H1 (cell line): ENCODE results near the gene HEBP2. TPM values are rescaled to one million over a fixed set of nuclear protein-coding genes. Genes with fewer than 3 reads are reported as not detected.

ENCODE experiments used
- CTCF ChIA-PET: fragments of 300-600 bp; sonication (Branson Sonifier 250); formaldehyde crosslinking; loops from one replicate; lab custom pipeline; 2021; ENCODE audit not compliant: partially characterized antibody; lab: Charles Lee
- POLR2A ChIA-PET: fragments of 300-600 bp; sonication (Branson Sonifier 250); formaldehyde crosslinking; loops from one replicate; lab custom pipeline; 2021; ENCODE audit warnings: inconsistent platforms; ENCODE audit not compliant: partially characterized antibody; lab: Charles Lee
- DNase-seq, 2 experiments: peaks; one replicate each; pipeline versions ENCODE4 v3.0.0 to v3.0.0-alpha.2; 2010 to 2022; ENCODE audit warnings: low spot score in 2 of 2, low read depth in 1 of 2, mixed read lengths in 1 of 2
- FAIRE-seq: peaks from 2 replicates; lab custom pipeline; 2011; peaks lifted over from hg19 to GRCh38; lab: Jason Lieb, UNC
- H2AFZ ChIP-seq: 2 replicates; pipeline ENCODE4 v1.8.1; 2012; ENCODE audit warnings: low read length, inconsistent platforms
- H2AK5ac ChIP-seq: 2 replicates; pipeline ENCODE4 v1.6.1; 2013; ENCODE audit warnings: low read depth, low read length
- H2BK120ac ChIP-seq: replicated peaks from 2 replicates; pipeline ENCODE3; 2013; ENCODE audit warnings: low read depth, low read length, inconsistent platforms
- H2BK12ac ChIP-seq: 2 replicates; pipeline ENCODE4 v1.6.1; 2013; ENCODE audit warnings: low read depth, low read length
- H2BK15ac ChIP-seq: 2 replicates; pipeline ENCODE4 v1.6.1; 2013; ENCODE audit warnings: low read length
- H2BK20ac ChIP-seq: 2 replicates; pipeline ENCODE4 v1.6.1; 2013; ENCODE audit warnings: low read length
- H2BK5ac ChIP-seq: 2 replicates; pipeline ENCODE4 v1.6.1; 2013; ENCODE audit warnings: low read depth, low read length
- H3K14ac ChIP-seq: 2 replicates; pipeline ENCODE4 v1.6.1; 2013; ENCODE audit warnings: inconsistent platforms; ENCODE audit not compliant: insufficient read length
- H3K18ac ChIP-seq: 2 replicates; pipeline ENCODE4 v1.6.1; 2013; ENCODE audit warnings: low read length; ENCODE audit errors: extremely low read depth
- H3K23ac ChIP-seq: 2 replicates; pipeline ENCODE4 v1.6.1; 2013; ENCODE audit warnings: inconsistent platforms; ENCODE audit not compliant: insufficient read length
- H3K23me2 ChIP-seq: 2 replicates; pipeline ENCODE4 v1.6.1; 2013; ENCODE audit warnings: low read depth, low read length
- H3K27ac ChIP-seq: 2 replicates; pipeline ENCODE4 v1.6.1; 2011; ENCODE audit warnings: low read depth, low read length, inconsistent platforms
- H3K27me3 ChIP-seq, 4 experiments: replicated peaks in 1 of 4; 1 replicate in 1 of 4; 2 replicates in 3 of 4; pipeline versions ENCODE4 v1.6.1 to v1.8.1; 2011 to 2013; ENCODE audit warnings: low read length in 3 of 4, mild to moderate bottlenecking in 3 of 4, inconsistent platforms in 2 of 4, mixed read lengths in 2 of 4, moderate library complexity in 1 of 4; ENCODE audit not compliant: control insufficient read depth in 3 of 4, insufficient read depth in 3 of 4; ENCODE audit errors: extremely low read depth in 1 of 4
- H3K36me3 ChIP-seq, 4 experiments: 2 replicates each; pipeline versions ENCODE4 v1.6.1 to v1.8.1; 2011 to 2013; ENCODE audit warnings: mild to moderate bottlenecking in 4 of 4, low read length in 3 of 4, moderate library complexity in 2 of 4, control low read depth in 1 of 4, inconsistent platforms in 1 of 4; ENCODE audit not compliant: insufficient read depth in 4 of 4, control insufficient read depth in 2 of 4
- H3K4ac ChIP-seq: replicated peaks from 2 replicates; pipeline ENCODE3; 2013; ENCODE audit warnings: low read length, low read depth, mixed read lengths, inconsistent platforms; ENCODE audit not compliant: insufficient read length
- H3K4me1 ChIP-seq, 4 experiments: replicated peaks in 1 of 4; 1 replicate in 1 of 4; 2 replicates in 3 of 4; pipeline versions ENCODE4 v1.6.1 to v1.8.1; 2011 to 2013; ENCODE audit warnings: low read length in 3 of 4, inconsistent platforms in 2 of 4, mixed read lengths in 1 of 4; ENCODE audit not compliant: insufficient read depth in 4 of 4, control insufficient read depth in 3 of 4
- H3K4me2 ChIP-seq, 2 experiments: 2 replicates each; pipeline versions ENCODE4 v1.6.1 to v1.8.1; 2011 to 2013; ENCODE audit warnings: low read depth in 2 of 2, low read length in 2 of 2, control low read depth in 1 of 2, inconsistent platforms in 1 of 2, mild to moderate bottlenecking in 1 of 2; ENCODE audit not compliant: insufficient read depth in 1 of 2
- H3K4me3 ChIP-seq, 4 experiments: fragments of 200-600, 300-600 bp in 1 of 4; sonication (generic), shearing (Covaris generic), sonication (Bioruptor Twin) in 1 of 4; 2 replicates each; pipeline versions ENCODE4 v1.5.1 to v1.8.1; 2011 to 2016; ENCODE audit warnings: low read length in 4 of 4, low read depth in 3 of 4, control low read depth in 2 of 4, inconsistent platforms in 2 of 4, mild to moderate bottlenecking in 2 of 4, mixed read lengths in 1 of 4, moderate library complexity in 1 of 4; ENCODE audit not compliant: insufficient read depth in 2 of 4; ENCODE audit errors: extremely low read depth in 1 of 4
- H3K56ac ChIP-seq: replicated peaks from 2 replicates; pipeline ENCODE3; 2013; ENCODE audit warnings: low read depth, mild to moderate bottlenecking, mixed read lengths, low read length, inconsistent platforms; ENCODE audit not compliant: insufficient read length
- H3K79me1 ChIP-seq: 2 replicates; pipeline ENCODE4 v1.6.1; 2013; ENCODE audit warnings: low read depth, low read length, control low read depth
- H3K79me2 ChIP-seq, 2 experiments: 2 replicates each; pipeline versions ENCODE4 v1.6.1 to v1.8.1; 2012 to 2013; ENCODE audit warnings: low read length in 2 of 2, mild to moderate bottlenecking in 2 of 2, inconsistent platforms in 1 of 2; ENCODE audit not compliant: insufficient read depth in 2 of 2, control insufficient read depth in 1 of 2
- H3K9ac ChIP-seq, 4 experiments: replicated peaks in 1 of 4; 1 replicate in 1 of 4; 2 replicates in 3 of 4; pipeline versions ENCODE4 v1.6.1 to v1.8.1; 2011 to 2013; ENCODE audit warnings: low read depth in 3 of 4, low read length in 3 of 4, control low read depth in 2 of 4, mild to moderate bottlenecking in 2 of 4, moderate library complexity in 2 of 4, inconsistent platforms in 1 of 4; ENCODE audit errors: extremely low read depth in 1 of 4
- H3K9me3 ChIP-seq, 2 experiments: 2 replicates each; pipeline versions ENCODE4 v1.6.1 to v1.8.1; 2012 to 2013; ENCODE audit warnings: mild to moderate bottlenecking in 2 of 2, moderate library complexity in 2 of 2, control low read depth in 1 of 2, inconsistent platforms in 1 of 2, low read depth in 1 of 2, low read length in 1 of 2, mixed read lengths in 1 of 2; ENCODE audit not compliant: insufficient read depth in 2 of 2
- H4K20me1 ChIP-seq, 2 experiments: replicated peaks in 1 of 2; 2 replicates each; pipeline versions ENCODE3 to v1.8.1; 2011 to 2013; ENCODE audit warnings: inconsistent platforms in 2 of 2, low read length in 2 of 2, mild to moderate bottlenecking in 1 of 2; ENCODE audit not compliant: insufficient read depth in 2 of 2, control insufficient read depth in 1 of 2
- H4K5ac ChIP-seq: 2 replicates; pipeline ENCODE4 v1.6.1; 2013; ENCODE audit warnings: low read length, low read depth, mixed read lengths, inconsistent platforms; ENCODE audit not compliant: insufficient read length
- H4K8ac ChIP-seq: 2 replicates; pipeline ENCODE4 v1.8.0; 2013; ENCODE audit warnings: mild to moderate bottlenecking, moderate library complexity, low read length, inconsistent platforms; ENCODE audit not compliant: insufficient read depth; ENCODE audit errors: extremely low read depth
- H4K91ac ChIP-seq: replicated peaks from 2 replicates; pipeline ENCODE3; 2013; ENCODE audit warnings: low read length, mixed read lengths, inconsistent platforms; ENCODE audit not compliant: insufficient read length
- CTCF ChIP-seq, 3 experiments: IDR thresholded peaks; 1 replicate in 2 of 3; 2 replicates in 1 of 3; pipeline versions ENCODE4 v1.5.1 to v1.6.1; 2011; ENCODE audit warnings: low read length in 3 of 3, mild to moderate bottlenecking in 3 of 3, inconsistent platforms in 2 of 3, low read depth in 1 of 3, moderate library complexity in 1 of 3; ENCODE audit not compliant: insufficient read depth in 1 of 3; ENCODE audit errors: control extremely low read depth in 1 of 3
- EZH2 ChIP-seq: fragments of 200-600 bp; sonication (generic); IDR thresholded peaks from 2 replicates; pipeline ENCODE4 v1.7.1; 2012; ENCODE audit warnings: low read depth, mild to moderate bottlenecking, moderate library complexity, low read length, inconsistent platforms; ENCODE audit not compliant: severe bottlenecking
- RBBP5 ChIP-seq: IDR thresholded peaks from 2 replicates; pipeline ENCODE4 v1.7.1; 2012; ENCODE audit warnings: low read depth, mild to moderate bottlenecking, inconsistent platforms, low read length, moderate library complexity, borderline replicate concordance
- WGBS, 2 experiments: shearing (Covaris generic) in 1 of 2; methylation state at CpG; one replicate each; pipeline versions ENCODE4 v1.1.6 to v1.1.7; 2013 to 2015; ENCODE audit warnings: low lambda C conversion rate in 2 of 2, mixed read lengths in 2 of 2, inconsistent platforms in 1 of 2, low coverage in 1 of 2, missing lambda C conversion rate in 1 of 2; ENCODE audit not compliant: insufficient replicate concordance in 2 of 2, insufficient coverage in 1 of 2, insufficient read length in 1 of 2; ENCODE audit errors: extremely low coverage in 1 of 2, missing lambda C conversion rate in 1 of 2; 5-methylcytosine and 5-hydroxymethylcytosine counted together
- polyA plus RNA-seq, 7 experiments: library from polyadenylated mRNA; depleted of rRNA in 3 of 7; stranded (reverse) in 5 of 7; unstranded in 2 of 7; fragments of >200 nt in 5 of 7; fragments of 200-250 nt in 2 of 7; gene quantifications; 1 replicate in 5 of 7; 2 replicates in 1 of 7; 4 replicates in 1 of 7; pipeline versions ENCODE4 v1.2.1 to v1.2.3, GENCODE V29; 2011 to 2013; ENCODE audit warnings: missing spikeins in 2 of 7, mixed read lengths in 2 of 7
- total RNA-seq: library from RNA; stranded (reverse); fragmentation: NEBNext Ultra II Directional; extraction: Animal tissue kit (Norgen Biotek cat#: 25700); gene quantifications from 2 replicates; pipeline ENCODE4 v1.2.1, GENCODE V29; 2021

Gene HEBP2
- total and polyA plus RNA-seq, 2 of the 8 experiments (the other 6 are each of a cell fraction or from before 2014, with no cell fraction given) = 6.5 to 37.9 TPM

GRCh38 chr6:138440758-138441357 lies 36.8 kb downstream of the HEBP2 start:
- FAIRE-seq (no peak), DNase-seq (no peak)
- Histone ChIP-seq H3K23me2 (no peaks in the 10 kb centered on the region), H2BK12ac (no peak overlapping the region), H3K18ac (no peak overlapping the region), H2BK15ac (no peak overlapping the region), H2AK5ac (no peak overlapping the region), H4K91ac (no peak overlapping the region), H3K14ac (no peak overlapping the region), H3K79me2 (no peaks in the 10 kb centered on the region), H3K56ac (no peak overlapping the region), H3K9me3 (no peaks in the 10 kb centered on the region), H2AFZ (no peak overlapping the region), H3K4me2 (no peak overlapping the region), H3K27ac (no peak overlapping the region), H3K4ac (no peak overlapping the region), H4K5ac (no peak overlapping the region), H4K8ac (no peak overlapping the region), H2BK20ac (no peak overlapping the region), H3K36me3 (peaks cover 0 to 19% (median 2%) of the 10 kb centered on the region in 4 experiments; a peak in 5 of 8 replicates), H2BK120ac (no peak overlapping the region), H3K79me1 (no peaks in the 10 kb centered on the region), H3K4me1 (no peaks in the 10 kb centered on the region), H3K9ac (no peak overlapping the region), H4K20me1 (no peaks in the 10 kb centered on the region), H3K27me3 (no peaks in the 10 kb centered on the region), H3K4me3 (no peak overlapping the region), H3K23ac (no peak overlapping the region), H2BK5ac (no peak overlapping the region)
- CTCF ChIA-PET = interaction anchor here (0.7 to 3.9 kb wide), 8 partner anchors 9 to 332 kb away, joined by 3 to 31 read pairs (median 4); no protein-coding TSS in a partner anchor
- POLR2A ChIA-PET = no interaction called here
- WGBS, 2 experiments = 93% methylated on average over 4 of the region's 4 CpGs; no CpG with 5 or more reads in 1 of the 2 experiments
- TF ChIP-seq EZH2 (no peak), CTCF (IDR thresholded peaks at IDR 0.05; ENCODE audit: control extremely low read depth in 1 of 3, insufficient read depth in 1 of 3, low read depth in 1 of 3, low read length in 3 of 3) (no peak), RBBP5 (no peak)
